HepG2 (cell line): ENCODE measurements around the gene ASB3. TPM values are rescaled to one million over a fixed set of nuclear protein-coding genes. Genes with fewer than 3 reads are reported as not detected.

Source experiments
- ATAC-seq: fragments of 200-7000 bp; cut with Tn5 transposase; 3 replicates; pipeline ENCODE4 v1.9.1; 2020; ENCODE audit warnings: mild to moderate bottlenecking, moderate library complexity
- BruUV-seq: library from RNA; stranded (reverse); fragments of 400-500 nt; replicated peaks from 2 replicates; lab custom pipeline; 2021; lab: Mats Ljungman, UMichigan
- CTCF ChIA-PET: fragments of 300-600 bp; formaldehyde crosslinking; extraction: SDS; loops from one replicate; lab custom pipeline; 2021; ENCODE audit warnings: low total read pairs, inconsistent platforms, low intra/inter-chr PET ratio; lab: Yijun Ruan, JAX
- POLR2A ChIA-PET: fragments of 350-600 bp; sonication (Branson Sonifier 250); formaldehyde crosslinking; loops from one replicate; lab custom pipeline; 2020; ENCODE audit warnings: antibody characterized with exemption, inconsistent platforms; lab: Yijun Ruan, JAX
- DNase-seq: peaks from one replicate; pipeline ENCODE4 v3.0.0-alpha.2; 2015; ENCODE audit warnings: low spot score
- FAIRE-seq: peaks from 3 replicates; lab custom pipeline; 2011; peaks lifted over from hg19 to GRCh38; lab: Jason Lieb, UNC
- H2AFZ ChIP-seq: one replicate; pipeline ENCODE4 v1.6.1; 2011; ENCODE audit warnings: low read length, inconsistent platforms
- H3K27ac ChIP-seq: fragments of 300-600 bp; 3 replicates; pipeline ENCODE4 v1.8.0; 2011; ENCODE audit warnings: mixed run types, mild to moderate bottlenecking, mixed read lengths, low read length, inconsistent platforms; ENCODE audit not compliant: insufficient read depth; ENCODE audit errors: extremely low read length
- H3K27me3 ChIP-seq, 2 experiments: fragments of 200-600 bp in 1 of 2; 2 replicates in 1 of 2; 3 replicates in 1 of 2; pipeline versions ENCODE4 v1.6.0 to v1.8.0; 2011; ENCODE audit warnings: low read length in 2 of 2, mild to moderate bottlenecking in 2 of 2, moderate library complexity in 2 of 2, inconsistent platforms in 1 of 2; ENCODE audit not compliant: insufficient read depth in 2 of 2, control insufficient read depth in 1 of 2
- H3K36me3 ChIP-seq, 2 experiments: fragments of 200-600 bp in 1 of 2; replicated peaks in 1 of 2; 2 replicates in 1 of 2; 3 replicates in 1 of 2; pipeline versions ENCODE4 v1.5.1 to v1.8.0; 2011; ENCODE audit warnings: low read length in 2 of 2, inconsistent platforms in 1 of 2; ENCODE audit not compliant: insufficient read depth in 2 of 2, control insufficient read depth in 1 of 2
- H3K4me1 ChIP-seq: 2 replicates; pipeline ENCODE4 v1.5.1; 2012; ENCODE audit warnings: low read length, inconsistent platforms; ENCODE audit not compliant: insufficient read depth
- H3K4me2 ChIP-seq: 2 replicates; pipeline ENCODE4 v1.6.0; 2011; ENCODE audit warnings: low read depth, low read length, inconsistent platforms
- H3K4me3 ChIP-seq, 3 experiments: fragments of 200-600 bp in 1 of 3; sonication (generic), shearing (Covaris generic) in 1 of 3; replicated peaks in 1 of 3; 2 replicates each; pipeline ENCODE4 v1.5.1; 2011 to 2016; ENCODE audit warnings: low read length in 3 of 3, inconsistent platforms in 2 of 3, low read depth in 2 of 3, mild to moderate bottlenecking in 2 of 3, control low read depth in 1 of 3, mixed read lengths in 1 of 3; ENCODE audit not compliant: insufficient read depth in 1 of 3
- H3K79me2 ChIP-seq: one replicate; pipeline ENCODE4 v1.6.1; 2011; ENCODE audit warnings: low read length, inconsistent platforms; ENCODE audit not compliant: insufficient read depth
- H3K9ac ChIP-seq: 2 replicates; pipeline ENCODE4 v1.6.0; 2011; ENCODE audit warnings: mild to moderate bottlenecking, low read depth, low read length, inconsistent platforms; ENCODE audit not compliant: insufficient read depth
- H3K9me3 ChIP-seq: 2 replicates; pipeline ENCODE4 v1.5.1; 2012; ENCODE audit warnings: mild to moderate bottlenecking, low read length
- H4K20me1 ChIP-seq: 2 replicates; pipeline ENCODE4 v1.6.0; 2011; ENCODE audit warnings: inconsistent platforms, mild to moderate bottlenecking, low read length, moderate library complexity; ENCODE audit not compliant: insufficient read depth
- ATRX ChIP-seq: sonication (generic); formaldehyde crosslinking; IDR thresholded peaks from 2 replicates; pipeline ENCODE4 v1.4.0; 2020; ENCODE audit warnings: missing genetic modification reagents, borderline replicate concordance
- CBX1 ChIP-seq: IDR thresholded peaks from one replicate; pipeline ENCODE4 v1.6.1; 2016; ENCODE audit warnings: antibody characterized with exemption, low read depth
- HOXA7 ChIP-seq: sonication (generic); formaldehyde crosslinking; IDR thresholded peaks from 2 replicates; pipeline ENCODE4 v1.8.1; 2022; ENCODE audit warnings: mild to moderate bottlenecking, missing genetic modification reagents, moderate library complexity
- IRX3 ChIP-seq: sonication (generic); formaldehyde crosslinking; IDR thresholded peaks from 2 replicates; pipeline ENCODE4 v1.8.1; 2023; ENCODE audit warnings: mild to moderate bottlenecking, low read depth, missing genetic modification reagents, borderline replicate concordance
- NFKBIZ ChIP-seq: IDR thresholded peaks from 2 replicates; pipeline ENCODE4 v1.6.1; 2018; ENCODE audit warnings: missing genetic modification reagents, missing compliant biosample characterization
- PHF5A ChIP-seq: IDR thresholded peaks from one replicate; pipeline ENCODE4 v1.6.1; 2018; ENCODE audit warnings: low read depth, missing genetic modification reagents; ENCODE audit not compliant: unreplicated experiment
- TAF1 ChIP-seq: sonication (generic); formaldehyde crosslinking; IDR thresholded peaks from 2 replicates; pipeline ENCODE4 v1.4.0; 2020; ENCODE audit warnings: missing genetic modification reagents
- TAF15 ChIP-seq: fragments of 200-400 bp; formaldehyde crosslinking; IDR thresholded peaks from one replicate; pipeline ENCODE4 v1.6.1; 2018; ENCODE audit warnings: mild to moderate bottlenecking, low read depth, low read length; ENCODE audit not compliant: poor library complexity, severe bottlenecking
- ZBTB37 ChIP-seq: sonication (generic); formaldehyde crosslinking; IDR thresholded peaks from 2 replicates; pipeline ENCODE4 v1.4.0; 2020; ENCODE audit warnings: mild to moderate bottlenecking, missing genetic modification reagents
- ZFP37 ChIP-seq: sonication (generic); formaldehyde crosslinking; IDR thresholded peaks from 2 replicates; pipeline ENCODE4 v1.4.0; 2020; ENCODE audit warnings: missing genetic modification reagents, borderline replicate concordance
- ZNF10 ChIP-seq: sonication (generic); formaldehyde crosslinking; IDR thresholded peaks from 2 replicates; pipeline ENCODE4 v1.4.0; 2020; ENCODE audit warnings: mild to moderate bottlenecking, low read depth, missing genetic modification reagents, borderline replicate concordance
- ZNF501 ChIP-seq: sonication (generic); formaldehyde crosslinking; IDR thresholded peaks from 2 replicates; pipeline ENCODE4 v1.5.1; 2020; ENCODE audit warnings: mild to moderate bottlenecking, moderate library complexity, missing genetic modification reagents
- ZNF530 ChIP-seq: sonication (generic); formaldehyde crosslinking; IDR thresholded peaks from 2 replicates; pipeline ENCODE4 v1.5.0; 2020; ENCODE audit warnings: low read depth, mild to moderate bottlenecking, missing genetic modification reagents
- ZNF569 ChIP-seq: sonication (generic); formaldehyde crosslinking; IDR thresholded peaks from 2 replicates; pipeline ENCODE4 v1.5.0; 2020; ENCODE audit warnings: mild to moderate bottlenecking, missing genetic modification reagents, moderate library complexity, borderline replicate concordance
- ZNF724P ChIP-seq: sonication (generic); formaldehyde crosslinking; IDR thresholded peaks from 2 replicates; pipeline ENCODE4 v1.8.0; 2022; ENCODE audit warnings: missing genetic modification reagents, borderline replicate concordance
- ZNF776 ChIP-seq: sonication (generic); formaldehyde crosslinking; IDR thresholded peaks from 2 replicates; pipeline ENCODE4 v1.4.0; 2020; ENCODE audit warnings: mild to moderate bottlenecking, missing genetic modification reagents
- ZUFSP ChIP-seq: sonication (generic); formaldehyde crosslinking; IDR thresholded peaks from 2 replicates; pipeline ENCODE4 v1.9.0; 2021; ENCODE audit warnings: missing genetic modification reagents, mild to moderate bottlenecking, borderline replicate concordance
- in situ Hi-C: cut with HindIII; loops from 2 replicates; pipeline ENCODE4 v1.10.0; 2017; ENCODE audit warnings: low pct_unique_long_range_greater_than_20kb; ENCODE audit not compliant: extremely low pct_ligation_motif_present
- intact Hi-C: fragments of 100-400 bp; cut with micrococcal nuclease; formaldehyde crosslinking; loops from one replicate; pipeline ENCODE4 v1.10.0; 2022; ENCODE audit not compliant: unreplicated experiment
- polyA plus RNA-seq, 8 experiments: library from polyadenylated mRNA; depleted of rRNA in 3 of 8; stranded (reverse) in 7 of 8; unstranded in 1 of 8; fragments of >200 nt; fragmentation: Illumina TruSeq in 4 of 8; extraction: Trizol in 4 of 8; gene quantifications; 2 replicates each; pipeline versions ENCODE4 v1.2.1 to v1.2.3, GENCODE V29; 2011 to 2016; ENCODE audit warnings: low read depth in 4 of 8, missing spikeins in 1 of 8, mixed read lengths in 1 of 8; ENCODE audit not compliant: insufficient read depth in 1 of 8
- total RNA-seq, 5 experiments: library from RNA; depleted of rRNA; stranded (reverse); fragments of >200 nt; fragmentation: Illumina TruSeq; extraction: Trizol; gene quantifications; 2 replicates each; pipeline ENCODE4 v1.2.3, GENCODE V29; 2016; ENCODE audit warnings: low read depth in 1 of 5
- TF ChIP-seq, protein P1 (sequence below): sonication (generic); formaldehyde crosslinking; IDR thresholded peaks from 2 replicates; pipeline ENCODE4 v1.4.0; 2020; ENCODE audit warnings: mild to moderate bottlenecking, missing genetic modification reagents
- TF ChIP-seq, protein P2 (sequence below): sonication (generic); formaldehyde crosslinking; IDR thresholded peaks from 2 replicates; pipeline ENCODE4 v1.4.0; 2020; ENCODE audit warnings: mild to moderate bottlenecking, missing genetic modification reagents

Gene ASB3
- total and polyA plus RNA-seq, 2 of the 13 experiments (the other 11 are each of a cell fraction or from before 2014, with no cell fraction given) = 40.1 to 41.8 TPM

- TF ChIP-seq CBX1 (no peak), NFKBIZ (CRISPR knock-in tag) (no peak), ZNF530 (CRISPR knock-in tag) (no peak), ZNF501 (no peak), PHF5A (no peak), ZNF724P (CRISPR knock-in tag) (no peak), ZBTB37 (CRISPR knock-in tag) (no peak), TAF1 (no peak)
- TF ChIP-seq, protein P1, sequence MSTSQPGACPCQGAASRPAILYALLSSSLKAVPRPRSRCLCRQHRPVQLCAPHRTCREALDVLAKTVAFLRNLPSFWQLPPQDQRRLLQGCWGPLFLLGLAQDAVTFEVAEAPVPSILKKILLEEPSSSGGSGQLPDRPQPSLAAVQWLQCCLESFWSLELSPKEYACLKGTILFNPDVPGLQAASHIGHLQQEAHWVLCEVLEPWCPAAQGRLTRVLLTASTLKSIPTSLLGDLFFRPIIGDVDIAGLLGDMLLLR (CRISPR knock-in tag) = no peak
- TF ChIP-seq, protein P2, sequence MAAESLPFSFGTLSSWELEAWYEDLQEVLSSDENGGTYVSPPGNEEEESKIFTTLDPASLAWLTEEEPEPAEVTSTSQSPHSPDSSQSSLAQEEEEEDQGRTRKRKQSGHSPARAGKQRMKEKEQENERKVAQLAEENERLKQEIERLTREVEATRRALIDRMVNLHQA (CRISPR knock-in tag) = no peak
- TF ChIP-seq, all 625 proteins: peak for 0
Measured at GRCh38 chr2:53629001-53629400, 157.8 kb downstream of the ASB3 start (continued).

GRCh38 chr2:53622141-53622540, 164.6 kb downstream of the ASB3 start:
- Histone ChIP-seq H3K4me3 (no peak overlapping the region), H3K36me3 (no peaks in the 10 kb centered on the region), H3K27ac (no peak overlapping the region), H2AFZ (no peak overlapping the region), H3K4me1 (no peaks in the 10 kb centered on the region), H3K27me3 (no peaks in the 10 kb centered on the region), H3K9me3 (no peaks in the 10 kb centered on the region), H3K4me2 (no peak overlapping the region), H3K79me2 (no peaks in the 10 kb centered on the region), H3K9ac (no peak overlapping the region), H4K20me1 (no peaks in the 10 kb centered on the region)
- BruUV-seq = no TSS peak
- ChIA-PET CTCF (no interaction called here), POLR2A (no interaction called here)
- ATAC-seq (no peak), DNase-seq (no peak), FAIRE-seq (no peak)
- in situ Hi-C loops (no loop called here), intact Hi-C loops (no loop called here)
- TF ChIP-seq HOXA7 (CRISPR knock-in tag) (no peak), ZNF569 (CRISPR knock-in tag) (no peak), ZNF776 (CRISPR knock-in tag) (no peak), ZFP37 (CRISPR knock-in tag) (no peak), ZUFSP (CRISPR knock-in tag) (no peak), ZNF10 (CRISPR knock-in tag) (no peak), TAF15 (no peak), ATRX (CRISPR knock-in tag) (no peak), IRX3 (CRISPR knock-in tag) (no peak)
